Fibroblast of mammary gland (primary cell): ENCODE data around the gene OTUD5.

Source experiments
- DNase-seq: peaks from one replicate; pipeline ENCODE4 v3.0.0-alpha.2; 2010; ENCODE audit warnings: low read depth
- H3K4me3 ChIP-seq: 2 replicates; pipeline ENCODE4 v1.5.1; 2011; ENCODE audit warnings: low read depth, mild to moderate bottlenecking, low read length, moderate library complexity; ENCODE audit not compliant: control insufficient read depth
- CTCF ChIP-seq: conservative IDR thresholded peaks from 2 replicates; pipeline ENCODE4 v1.5.1; 2011; ENCODE audit warnings: low read depth, low read length, inconsistent platforms; ENCODE audit not compliant: control insufficient read depth, insufficient read depth

OTUD5 gene

DNA sequence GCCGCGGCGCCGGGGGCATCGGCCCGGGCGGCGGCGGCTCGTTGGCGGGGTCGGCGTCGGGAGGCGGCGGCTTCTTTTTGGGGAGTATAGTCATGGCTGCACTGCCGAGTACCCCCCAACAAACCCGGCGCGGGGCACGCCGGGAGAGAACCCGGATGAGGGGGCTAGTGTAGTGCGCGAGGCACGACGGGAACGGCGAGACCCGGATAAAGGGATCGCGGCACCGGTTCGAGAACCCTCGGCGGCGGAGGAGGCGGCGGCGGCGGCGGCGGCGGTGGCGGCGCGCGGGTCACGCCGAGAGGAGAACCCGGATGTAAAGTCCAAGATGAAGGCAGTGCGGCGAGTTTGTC is at the start of gene OTUD5:
Gene OTUD5, minus strand, starts transcription at position 131 of the 350 bp plus-strand sequence. Its CDS starts 37 bp downstream, at position 94.
- no peak for TF ChIP-seq CTCF
- peak within 1 kb of the TSS; percentile 68 for H3K4me3 ChIP-seq
- DNase-seq, result no peak

DNA sequence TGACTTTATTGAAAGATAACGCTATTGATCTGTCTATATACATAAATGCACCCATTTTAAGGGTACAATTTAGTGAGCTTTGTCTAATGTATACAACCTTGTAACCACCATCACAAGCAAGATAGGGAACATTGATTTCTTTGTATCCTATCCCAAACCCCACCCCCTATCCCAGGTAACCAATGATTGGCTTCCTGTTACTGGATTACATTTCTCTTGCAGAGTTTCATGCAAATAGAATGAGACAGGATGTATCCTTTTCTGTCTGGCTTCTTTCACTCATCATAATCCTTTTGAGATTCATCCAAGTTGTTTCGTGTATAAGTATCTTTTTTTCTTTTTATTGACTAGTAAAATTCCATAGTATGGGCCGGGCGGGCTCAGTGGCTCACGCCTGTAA is 46.3 kb upstream of the OTUD5 start:
- H3K4me3 ChIP-seq, result no peak overlapping the region
- DNase-seq, result no peak
- TF ChIP-seq CTCF, result no peak

DNA sequence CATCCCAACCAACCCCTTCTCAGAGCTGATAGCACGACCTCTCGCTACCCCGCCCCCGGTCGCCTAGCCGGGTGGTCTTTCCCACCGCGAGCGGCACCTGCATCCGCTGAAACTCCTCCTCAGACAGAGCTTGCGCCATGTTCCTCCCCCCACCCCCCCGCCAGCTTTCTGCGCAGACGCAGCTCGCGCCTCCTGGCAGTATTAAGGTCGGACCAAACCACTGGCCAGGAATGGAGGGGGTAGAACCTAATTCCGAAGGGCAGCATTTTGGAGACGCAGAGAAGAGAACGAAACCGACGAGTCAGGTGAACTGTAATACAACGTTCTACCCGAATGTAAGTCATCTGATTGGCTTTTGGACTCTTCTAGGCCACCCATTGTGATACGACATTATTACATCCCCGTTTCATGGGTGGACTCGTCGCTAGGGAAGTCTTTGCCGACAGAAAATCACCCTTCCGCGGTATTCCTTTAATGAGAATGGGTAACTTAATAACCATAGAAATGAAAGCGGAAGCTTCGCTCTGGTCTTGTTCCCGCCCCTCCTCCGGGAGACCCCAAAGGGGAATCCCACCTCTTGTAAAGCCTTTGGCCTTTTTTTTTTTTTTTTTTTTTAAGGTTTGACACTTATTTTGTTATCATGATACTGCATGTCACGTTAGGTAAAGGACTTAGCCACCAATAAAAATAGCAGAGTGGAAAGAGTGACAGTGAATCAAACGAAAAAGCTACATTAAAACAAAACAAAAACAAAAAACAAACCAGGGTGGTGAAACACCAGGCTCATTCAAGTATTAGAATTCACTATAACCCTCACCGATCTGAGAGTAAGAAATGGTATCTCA is 44.9 kb upstream of the OTUD5 start, which contains the start of gene GRIPAP1:
Gene GRIPAP1, minus strand, starts transcription at position 174 of the 845 bp plus-strand sequence. Its CDS starts 35 bp downstream, at position 139.
- DNase-seq, result peak; percentile 90
- peak within 1 kb of the TSS; percentile 81 for H3K4me3 ChIP-seq
- no peak for TF ChIP-seq CTCF

DNA sequence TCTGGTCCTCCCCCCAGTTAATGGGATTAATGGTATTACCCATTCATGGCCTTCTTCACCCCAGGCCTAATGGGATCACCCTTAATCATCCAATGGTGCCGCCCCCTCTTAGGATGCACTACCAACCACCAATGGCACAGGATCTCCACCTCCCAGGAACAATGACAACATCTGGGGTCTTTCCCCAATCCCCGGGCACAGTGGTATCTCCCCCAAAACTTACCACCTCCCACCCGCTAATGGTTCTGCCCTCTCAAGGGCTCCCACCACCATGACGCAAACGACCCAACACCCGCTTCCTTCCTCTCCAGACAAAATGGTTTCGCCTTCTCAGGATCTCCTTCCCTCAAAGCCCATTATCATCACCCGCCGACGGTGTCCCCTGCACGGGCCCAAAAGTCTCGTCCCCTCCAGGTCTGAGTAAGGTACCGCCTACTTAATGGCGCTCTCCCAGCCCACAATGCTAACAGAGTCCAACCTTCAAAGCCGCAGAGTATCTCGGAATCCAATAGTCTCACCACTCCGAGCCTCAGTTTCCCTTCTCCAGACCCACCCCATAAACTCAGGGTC is 44.2 kb upstream of the OTUD5 start:
- H3K4me3 ChIP-seq, result peak overlapping the region; percentile 81
- no peak for TF ChIP-seq CTCF
- DNase-seq, result peak; percentile 58

DNA sequence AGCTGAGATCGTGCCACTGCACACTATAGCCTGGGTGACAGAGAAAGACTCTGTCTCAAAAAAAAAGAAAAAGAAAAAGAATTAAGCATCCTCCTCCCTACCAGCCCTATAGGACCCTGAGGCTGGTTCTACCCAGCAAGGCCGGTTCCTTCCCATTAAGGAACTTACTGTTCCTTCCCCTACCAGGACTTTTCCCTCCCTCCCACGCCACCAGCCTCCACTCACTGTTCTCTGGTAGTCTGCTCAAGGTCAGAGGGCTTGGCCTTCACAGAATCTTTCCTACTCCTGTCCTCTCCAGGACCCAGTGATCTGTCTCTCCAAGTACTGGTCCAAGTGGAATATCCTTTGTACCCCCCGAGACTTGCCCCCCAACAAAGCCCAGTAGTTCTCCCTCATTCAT is 43.2 kb upstream of the OTUD5 start:
- no peak for DNase-seq
- TF ChIP-seq CTCF, result no peak
- no peak overlapping the region for H3K4me3 ChIP-seq

- H3K4me3 ChIP-seq, result no peak overlapping the region
- no peak for TF ChIP-seq CTCF
- no peak for DNase-seq
Observed at GRCh38 chrX:48999030-48999429, 41.6 kb upstream of the OTUD5 start.
